Right lobe of liver (tissue), 6 donors: Measurements from ENCODE around the gene BTBD3. TPM values are rescaled to one million over a fixed set of nuclear protein-coding genes. Genes with fewer than 3 reads are reported as not detected.

Source experiments
- ATAC-seq, 4 donors: fragments of 200-7000 bp; cut with Tn5 transposase; one replicate each; pipeline ENCODE4 v1.9.1; 2020; ENCODE audit warnings: mild to moderate bottlenecking in 4 of 4, moderate library complexity in 4 of 4
- DNase-seq, 3 donors: peaks; one replicate each; pipeline ENCODE4 v3.0.0-alpha.2; 2020
- H3K27ac ChIP-seq, 3 donors: fragments of 200-600 bp; one replicate each; pipeline ENCODE4 v1.8.0; 2022
- H3K27me3 ChIP-seq, 2 donors: fragments of 200-600 bp; one replicate each; pipeline ENCODE4 v1.8.0; 2022
- H3K36me3 ChIP-seq, 4 donors: fragments of 200-600 bp; sonication (generic) in 1 of 4; one replicate each; pipeline versions ENCODE4 v1.5.1 to v1.8.0; 2017 to 2022; ENCODE audit warnings: control low read depth in 1 of 4
- H3K4me1 ChIP-seq, 4 donors: fragments of 200-600 bp; sonication (generic) in 1 of 4; one replicate each; pipeline versions ENCODE4 v1.5.1 to v1.8.0; 2017 to 2022; ENCODE audit warnings: control low read depth in 1 of 4
- H3K4me3 ChIP-seq, 3 donors: fragments of 200-600 bp; one replicate each; pipeline ENCODE4 v1.8.0; 2022
- H3K9me3 ChIP-seq, 4 donors: fragments of 200-600 bp; sonication (generic) in 1 of 4; one replicate each; pipeline versions ENCODE4 v1.5.1 to v1.8.0; 2017 to 2022; ENCODE audit warnings: control low read depth in 1 of 4
- POLR2A ChIP-seq: fragments of 450-650 bp; IDR thresholded peaks from one replicate; pipeline ENCODE4 v1.6.1; 2017; ENCODE audit warnings: antibody characterized with exemption, mild to moderate bottlenecking
- WGBS: methylation state at CpG from one replicate; pipeline ENCODE4 v1.1.6; 2018; ENCODE audit warnings: low coverage, low lambda C conversion rate; ENCODE audit not compliant: insufficient coverage; ENCODE audit errors: missing lambda C conversion rate; 5-methylcytosine and 5-hydroxymethylcytosine counted together
- intact Hi-C, 2 donors: fragments of 100-400 bp; cut with DNase I; formaldehyde crosslinking; loops; one replicate each; pipeline versions ENCODE4 v1.11.2 to v1.14.1; 2022
- total RNA-seq, 6 experiments: library from RNA; depleted of rRNA in 2 of 6; stranded (reverse); fragments of >200 nt in 2 of 6; fragmentation: NEBNext Ultra II Directional in 3 of 6; extraction: Animal tissue kit (Norgen Biotek cat#: 25700) in 3 of 6; gene quantifications; one replicate each; pipeline versions ENCODE4 v1.1.0 to v1.2.4, GENCODE V29; 2016 to 2023
- TF ChIP-seq, protein P1 (sequence below), 4 donors: fragments of 200-600 bp in 3 of 4; fragments of 450-650 bp in 1 of 4; IDR thresholded peaks; one replicate each; pipeline versions ENCODE4 v1.5.1 to v1.8.0; 2016 to 2022; ENCODE audit warnings: antibody characterized with exemption in 4 of 4, mild to moderate bottlenecking in 2 of 4
- donor health status: DM: no; HTN: yes; CAD: no.
- donor health status: DM: no; HTN: no; CAD: no.
- donor health status: DM: no; HTN: no; CAD: no.
- donor health status: DM: no; HTN: yes; CAD: no.
- donor health status: DM: no; HTN: yes; CAD: no.

The BTBD3 gene
- total RNA-seq, 6 experiments from 2014 or later, result 7.3 to 11.1 (median 8.6) TPM

- Histone ChIP-seq H3K36me3 (peaks cover 0 to 9% (median 0%) of the 10 kb centered on the region in 4 donors), H3K27ac (no peak overlapping the region), H3K9me3 (no peaks in the 10 kb centered on the region), H3K4me1 (no peaks in the 10 kb centered on the region), H3K27me3 (no peaks in the 10 kb centered on the region), H3K4me3 (no peak overlapping the region)
- DNase-seq (no peak), ATAC-seq (no peak)
- TF ChIP-seq POLR2A, result no peak
- TF ChIP-seq, protein P1, sequence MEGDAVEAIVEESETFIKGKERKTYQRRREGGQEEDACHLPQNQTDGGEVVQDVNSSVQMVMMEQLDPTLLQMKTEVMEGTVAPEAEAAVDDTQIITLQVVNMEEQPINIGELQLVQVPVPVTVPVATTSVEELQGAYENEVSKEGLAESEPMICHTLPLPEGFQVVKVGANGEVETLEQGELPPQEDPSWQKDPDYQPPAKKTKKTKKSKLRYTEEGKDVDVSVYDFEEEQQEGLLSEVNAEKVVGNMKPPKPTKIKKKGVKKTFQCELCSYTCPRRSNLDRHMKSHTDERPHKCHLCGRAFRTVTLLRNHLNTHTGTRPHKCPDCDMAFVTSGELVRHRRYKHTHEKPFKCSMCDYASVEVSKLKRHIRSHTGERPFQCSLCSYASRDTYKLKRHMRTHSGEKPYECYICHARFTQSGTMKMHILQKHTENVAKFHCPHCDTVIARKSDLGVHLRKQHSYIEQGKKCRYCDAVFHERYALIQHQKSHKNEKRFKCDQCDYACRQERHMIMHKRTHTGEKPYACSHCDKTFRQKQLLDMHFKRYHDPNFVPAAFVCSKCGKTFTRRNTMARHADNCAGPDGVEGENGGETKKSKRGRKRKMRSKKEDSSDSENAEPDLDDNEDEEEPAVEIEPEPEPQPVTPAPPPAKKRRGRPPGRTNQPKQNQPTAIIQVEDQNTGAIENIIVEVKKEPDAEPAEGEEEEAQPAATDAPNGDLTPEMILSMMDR (IDR thresholded peaks at IDR 0.05), result no peak
- WGBS, result 89% methylated on average over 4 of the region's 4 CpGs
- intact Hi-C loops, result no loop called here
Observed at GRCh38 chr20:11926292-11926998, 8.8 kb downstream of the BTBD3 start.

GRCh38 chr20:11929947-11930346 lies 12.3 kb downstream of the BTBD3 start:
- WGBS, result 85% methylated on average over 3 of the region's 3 CpGs
- Histone ChIP-seq H3K4me1 (no peaks in the 10 kb centered on the region), H3K4me3 (no peak overlapping the region), H3K9me3 (no peaks in the 10 kb centered on the region), H3K36me3 (peaks cover 0 to 9% (median 0%) of the 10 kb centered on the region in 4 donors), H3K27ac (no peak overlapping the region), H3K27me3 (no peaks in the 10 kb centered on the region)
- TF ChIP-seq, protein P1 (IDR thresholded peaks at IDR 0.05), result no peak
- no peak for TF ChIP-seq POLR2A
- DNase-seq, result no peak
- intact Hi-C loops, result no loop called here
- ATAC-seq, result no peak

- WGBS, result 100% methylated on average over 1 of the region's 8 CpGs
- Histone ChIP-seq H3K4me3 (no peak overlapping the region), H3K27me3 (no peaks in the 10 kb centered on the region), H3K27ac (no peak overlapping the region), H3K9me3 (no peaks in the 10 kb centered on the region), H3K4me1 (no peaks in the 10 kb centered on the region), H3K36me3 (no peaks in the 10 kb centered on the region)
- no peak for DNase-seq
- intact Hi-C loops, result no loop called here
- peak in 3 of 4 donors; percentile 24 to 51 (median 30) for ATAC-seq
- TF ChIP-seq, protein P1 (IDR thresholded peaks at IDR 0.05), result no peak
- no peak for TF ChIP-seq POLR2A
Observed at GRCh38 chr20:11935212-11936154, 17.8 kb downstream of the BTBD3 start.

DNA sequence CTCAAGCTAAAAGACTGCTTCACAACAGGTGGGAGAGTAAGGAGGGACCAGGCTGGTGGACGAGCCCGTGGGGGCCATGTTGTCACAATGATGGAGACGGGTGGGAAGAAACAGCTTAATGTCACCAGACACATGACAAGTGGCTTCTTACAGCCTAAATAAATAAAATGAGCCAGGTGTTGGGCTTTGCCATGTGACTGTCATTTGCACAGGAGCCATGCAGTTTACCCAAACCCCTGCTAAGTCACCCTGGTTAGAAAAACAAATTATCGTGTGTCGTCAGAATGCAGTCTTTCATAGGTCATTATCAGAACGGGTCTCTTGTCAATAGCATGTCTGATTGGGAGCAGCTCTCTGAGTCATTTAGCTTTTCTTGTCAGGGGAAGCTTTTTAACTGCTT lies 18.5 kb downstream of the BTBD3 start:
- DNase-seq, result no peak
- H3K27me3 ChIP-seq, result no peaks in the 10 kb centered on the region
- intact Hi-C loops, result no loop called here
- ATAC-seq, result no peak
- no peak overlapping the region for H3K27ac ChIP-seq
- 50% methylated on average over 6 of the region's 6 CpGs for WGBS
- H3K36me3 ChIP-seq, result no peaks in the 10 kb centered on the region
- no peak overlapping the region for H3K4me3 ChIP-seq
- H3K4me1 ChIP-seq, result no peaks in the 10 kb centered on the region
- no peaks in the 10 kb centered on the region for H3K9me3 ChIP-seq
- no peak for TF ChIP-seq POLR2A
- TF ChIP-seq, protein P1 (IDR thresholded peaks at IDR 0.05), result no peak
